ENCODE results near the gene TRIM14. TPM values are rescaled to one million over a fixed set of nuclear protein-coding genes. Genes with fewer than 3 reads are reported as not detected.

The TRIM14 gene
- total and polyA plus RNA-seq, 7 donors: 0.13 to 2.5 (median 0.79) TPM

GRCh38 chr9:98140503-98140902 is 21.5 kb upstream of the TRIM14 start:
- TF ChIP-seq CTCF (IDR thresholded peaks at IDR 0.05): no peak
- no peak for ATAC-seq
- Histone ChIP-seq H3K4me1 (no peaks in the 10 kb centered on the region), H3K27ac (no peak overlapping the region), H3K4me3 (no peak overlapping the region), H3K27me3 (ENCODE audit: insufficient read depth in 3 of 3, low read length in 2 of 3) (no peaks in the 10 kb centered on the region), H3K36me3 (ENCODE audit: insufficient read depth in 1 of 2, low read depth in 1 of 2) (no peaks in the 10 kb centered on the region), H3K9me3 (no peaks in the 10 kb centered on the region)
- intact Hi-C loops (cut with DNase I): no loop called here
- WGBS, 3 donors: 76 to 84% (median 81%) methylated on average over 5 of the region's 5 CpGs
- no peak for DNase-seq

- Histone ChIP-seq H3K27ac (no peak overlapping the region), H3K36me3 (ENCODE audit: insufficient read depth in 1 of 2, low read depth in 1 of 2) (no peaks in the 10 kb centered on the region), H3K27me3 (ENCODE audit: insufficient read depth in 3 of 3, low read length in 2 of 3) (no peaks in the 10 kb centered on the region), H3K4me1 (no peaks in the 10 kb centered on the region), H3K9me3 (no peaks in the 10 kb centered on the region), H3K4me3 (no peak overlapping the region)
- ATAC-seq (no peak), DNase-seq (no peak)
- intact Hi-C loops (cut with DNase I): loop anchor here in 1 of 2 donors (10.0 kb wide), 1 partner anchor 62 kb away; no protein-coding TSS in a partner anchor
- no peak for TF ChIP-seq CTCF (IDR thresholded peaks at IDR 0.05)
Observed at GRCh38 chr9:98136489-98136888, 17.5 kb upstream of the TRIM14 start.

GRCh38 chr9:98135938-98136337 is 16.9 kb upstream of the TRIM14 start:
- Histone ChIP-seq H3K27me3 (ENCODE audit: insufficient read depth in 3 of 3, low read length in 2 of 3) (no peaks in the 10 kb centered on the region), H3K4me1 (no peaks in the 10 kb centered on the region), H3K4me3 (no peak overlapping the region), H3K36me3 (ENCODE audit: insufficient read depth in 1 of 2, low read depth in 1 of 2) (no peaks in the 10 kb centered on the region), H3K9me3 (no peaks in the 10 kb centered on the region), H3K27ac (no peak overlapping the region)
- no peak for TF ChIP-seq CTCF (IDR thresholded peaks at IDR 0.05)
- WGBS, 3 donors: 85 to 86% (median 86%) methylated on average over 7 of the region's 7 CpGs
- intact Hi-C loops (cut with DNase I): loop anchor here in 1 of 2 donors (10.0 kb wide), 1 partner anchor 61 kb away; no protein-coding TSS in a partner anchor
- no peak for DNase-seq
- ATAC-seq: no peak

GRCh38 chr9:98135558-98135934 is 16.5 kb upstream of the TRIM14 start:
- no peaks in the 10 kb centered on the region for H3K4me1 ChIP-seq
- H3K27me3 ChIP-seq (ENCODE audit: insufficient read depth in 3 of 3, low read length in 2 of 3): no peaks in the 10 kb centered on the region
- no peak for TF ChIP-seq CTCF (IDR thresholded peaks at IDR 0.05)
- no peaks in the 10 kb centered on the region for H3K36me3 ChIP-seq (ENCODE audit: insufficient read depth in 1 of 2, low read depth in 1 of 2)
- intact Hi-C loops (cut with DNase I): loop anchor here in 1 of 2 donors (10.0 kb wide), 1 partner anchor 61 kb away; no protein-coding TSS in a partner anchor
- 82 to 85% (median 82%) methylated on average over 4 of the region's 4 CpGs for WGBS, 3 donors
- no peak for DNase-seq
- ATAC-seq: no peak
- no peaks in the 10 kb centered on the region for H3K9me3 ChIP-seq
- no peak overlapping the region for H3K4me3 ChIP-seq
- no peak overlapping the region for H3K27ac ChIP-seq

Data from psoas muscle (tissue), 8 donors.